ENCODE data around the gene TPST2.

TPST2 gene

GRCh38 chr22:26553056-26553752 lies 36.7 kb downstream of the TPST2 start:
- peak; percentile 69 for DNase-seq (ENCODE audit: low spot score)

DNA sequence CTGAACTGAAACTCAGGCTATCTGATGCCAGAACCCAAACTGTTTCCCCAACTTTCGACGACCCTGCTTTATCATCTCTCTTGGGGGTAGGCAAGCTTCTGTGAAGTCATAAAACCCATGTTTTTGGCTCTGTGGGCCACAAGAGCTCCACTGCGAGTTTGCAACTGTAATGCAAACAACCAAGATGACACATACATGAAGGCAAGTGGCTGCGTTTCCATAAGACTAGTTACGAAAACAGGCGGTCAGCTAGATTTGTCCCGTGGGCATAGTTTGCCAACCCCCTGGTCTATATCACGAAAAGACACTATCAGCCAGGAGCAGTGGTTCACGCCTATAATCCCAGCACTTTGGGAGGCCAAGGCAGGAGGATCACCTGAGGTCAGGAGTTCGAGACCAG lies 37.5 kb downstream of the TPST2 start:
- DNase-seq (ENCODE audit: low spot score) = no peak

DNA sequence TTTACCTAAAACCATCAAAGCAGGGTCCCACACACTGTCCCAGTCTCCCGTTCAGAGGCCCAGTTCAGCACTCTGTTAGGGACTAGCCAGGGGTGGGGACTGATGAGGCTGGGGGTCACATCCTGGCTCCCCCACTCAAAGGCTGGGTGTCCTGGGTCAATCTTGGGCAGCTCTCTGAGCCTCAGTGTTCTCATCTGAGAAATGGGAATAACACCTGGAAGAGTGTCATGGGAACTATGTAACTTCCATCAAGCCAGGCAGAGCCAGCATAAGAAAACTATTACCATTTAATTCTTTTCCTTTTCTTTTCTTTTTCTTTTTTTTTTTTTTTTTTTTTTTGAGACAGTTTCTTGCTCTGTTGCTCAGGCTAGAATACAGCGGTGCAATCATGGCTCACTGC lies 38.4 kb downstream of the TPST2 start:
- no peak for DNase-seq (ENCODE audit: low spot score)

DNA sequence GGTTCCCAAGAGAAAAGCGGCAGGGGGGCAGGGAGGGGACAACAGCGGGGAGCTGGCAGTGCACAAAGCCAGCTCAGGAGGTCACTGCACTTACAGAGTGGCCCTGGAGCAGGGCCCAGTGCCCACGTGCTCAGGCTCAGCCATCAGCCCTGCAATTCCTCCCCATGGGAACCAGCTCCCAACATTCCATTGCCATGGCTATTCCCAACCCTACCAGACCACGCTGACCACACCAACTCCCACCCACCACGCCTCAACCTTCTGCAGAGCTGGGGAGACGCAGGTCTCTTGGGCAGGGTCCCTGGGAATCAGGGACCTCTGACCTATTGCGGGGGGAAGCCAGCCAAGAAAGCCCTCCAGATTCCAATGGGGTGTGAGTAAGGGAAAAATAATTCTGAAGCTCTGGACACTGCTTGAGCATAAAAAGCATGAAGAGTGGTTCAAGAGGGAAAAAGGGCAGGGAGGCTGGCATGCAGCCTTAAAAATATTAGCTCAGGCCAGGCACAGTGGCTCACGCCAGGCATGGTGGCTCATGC lies 39.4 kb downstream of the TPST2 start:
- peak; percentile 74 for DNase-seq (ENCODE audit: low spot score)

DNA sequence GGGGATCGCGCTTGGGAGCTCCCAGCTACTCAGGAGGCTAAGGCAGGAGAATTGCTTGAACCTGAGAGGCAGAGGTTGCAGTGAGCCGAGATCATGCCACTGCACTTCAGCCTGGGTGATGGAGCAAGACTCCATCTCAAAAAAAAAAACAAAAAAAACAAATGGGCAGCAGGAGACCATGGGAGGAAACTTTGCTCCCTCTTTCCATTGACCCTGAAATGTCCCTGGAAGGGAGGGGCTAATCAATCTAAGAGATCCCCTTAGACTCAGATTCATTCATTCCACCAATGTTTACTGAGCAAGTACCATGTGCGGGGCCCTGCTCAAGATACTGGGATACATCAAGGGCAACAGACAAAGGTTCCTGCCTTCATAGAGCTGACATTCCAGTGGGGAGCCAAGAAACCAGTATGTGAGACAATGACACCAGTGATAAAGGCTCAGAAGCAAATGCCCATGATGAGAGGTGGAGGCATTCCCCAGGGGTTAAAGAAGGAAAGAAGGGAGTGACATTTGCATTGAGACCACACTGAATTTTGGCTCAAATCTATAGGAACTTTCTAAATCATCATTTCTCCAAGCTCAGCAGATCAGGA lies 39.9 kb downstream of the TPST2 start:
- no peak for DNase-seq (ENCODE audit: low spot score)

DNA sequence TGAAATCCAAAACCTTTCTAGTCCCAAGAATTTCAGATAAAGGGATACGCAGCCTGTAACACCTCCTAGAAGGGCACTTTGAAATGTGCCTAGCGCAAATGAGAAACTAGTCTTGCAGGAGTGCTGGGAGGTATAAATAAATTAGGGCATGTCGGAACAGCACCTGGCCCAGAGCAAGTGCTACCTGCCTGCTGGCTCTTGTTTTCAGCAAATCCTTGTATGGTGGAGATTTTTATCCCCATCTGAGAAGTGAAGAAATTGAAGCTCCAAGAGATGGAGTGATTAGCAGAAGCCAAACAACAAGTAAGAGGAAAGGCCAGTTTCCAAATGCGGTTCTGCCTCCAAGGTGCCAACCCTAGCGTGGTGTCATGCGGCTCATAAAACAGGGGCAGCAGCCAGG lies 40.9 kb downstream of the TPST2 start:
- DNase-seq (ENCODE audit: low spot score) = no peak

DNA sequence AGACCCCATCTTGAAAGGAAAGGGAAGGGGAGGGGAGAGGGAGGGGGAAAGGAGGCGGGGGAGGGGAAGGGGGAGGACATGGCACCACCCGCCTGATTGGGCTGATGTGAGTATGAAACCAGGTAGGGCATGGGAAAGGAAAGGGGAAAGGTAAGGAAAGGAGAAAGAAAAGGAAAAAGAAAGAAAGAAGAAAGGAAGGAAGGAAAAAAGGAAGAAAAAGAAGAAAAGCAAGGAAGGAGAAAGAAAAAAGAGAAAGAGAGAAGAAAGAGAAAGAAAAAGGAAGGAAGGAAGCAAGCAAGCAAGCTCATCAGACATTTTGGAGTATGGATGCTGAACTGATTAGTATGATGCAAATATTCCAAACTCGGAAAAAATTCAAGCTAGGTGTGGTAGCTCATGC lies 41.6 kb downstream of the TPST2 start:
- no peak for DNase-seq (ENCODE audit: low spot score)

- DNase-seq (ENCODE audit: low spot score) = no peak
Observed at GRCh38 chr22:26547837-26548236, 42.1 kb downstream of the TPST2 start.

GRCh38 chr22:26547426-26547825 lies 42.5 kb downstream of the TPST2 start:
- DNase-seq (ENCODE audit: low spot score) = no peak

- no peak for DNase-seq (ENCODE audit: low spot score)
Observed at GRCh38 chr22:26546282-26546681, 43.6 kb downstream of the TPST2 start.

DNA sequence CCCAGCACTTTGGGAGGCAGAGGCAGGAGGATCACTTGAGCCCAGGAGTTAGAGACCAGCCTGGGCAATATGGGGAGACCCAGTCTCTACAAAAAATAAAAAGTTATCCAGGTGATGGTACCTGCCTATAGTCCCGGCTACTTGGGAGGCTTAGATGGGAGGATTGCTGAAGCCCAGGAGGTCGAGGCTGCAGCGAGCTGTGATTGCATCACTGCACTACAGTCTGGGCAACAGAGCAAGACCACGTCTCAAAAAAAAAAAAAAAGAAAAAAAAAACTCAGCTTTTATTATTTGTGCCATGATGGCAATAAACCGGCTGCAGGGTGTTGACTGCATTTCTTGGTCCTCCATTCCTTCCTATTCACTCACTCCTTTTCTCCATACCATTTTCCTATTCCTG lies 44.1 kb downstream of the TPST2 start:
- no peak for DNase-seq (ENCODE audit: low spot score)

GRCh38 chr22:26545385-26545784 lies 44.5 kb downstream of the TPST2 start:
- DNase-seq (ENCODE audit: low spot score) = no peak

- DNase-seq (ENCODE audit: low spot score) = no peak
Observed at GRCh38 chr22:26544489-26544888, 45.4 kb downstream of the TPST2 start.

DNA sequence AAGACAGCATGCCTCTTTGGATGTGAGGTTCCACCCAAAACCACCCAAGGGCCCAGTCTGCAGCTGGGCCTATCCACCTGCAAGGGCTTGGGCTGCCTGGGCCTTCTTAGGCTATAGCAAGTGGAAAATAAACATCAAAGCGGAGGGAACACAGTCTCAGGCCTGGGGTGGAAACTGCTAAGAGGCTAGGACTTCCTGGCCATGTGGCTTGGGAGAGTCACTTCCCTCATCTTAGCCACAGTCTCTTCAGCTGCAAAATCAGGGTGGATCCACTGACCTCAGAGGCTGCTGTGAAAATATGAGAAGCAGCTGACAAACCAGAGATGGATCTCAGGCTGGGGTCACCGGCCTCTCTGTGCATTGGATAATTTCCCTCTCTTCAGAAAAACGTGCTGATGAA lies 47.1 kb downstream of the TPST2 start:
- DNase-seq (ENCODE audit: low spot score) = no peak

DNA sequence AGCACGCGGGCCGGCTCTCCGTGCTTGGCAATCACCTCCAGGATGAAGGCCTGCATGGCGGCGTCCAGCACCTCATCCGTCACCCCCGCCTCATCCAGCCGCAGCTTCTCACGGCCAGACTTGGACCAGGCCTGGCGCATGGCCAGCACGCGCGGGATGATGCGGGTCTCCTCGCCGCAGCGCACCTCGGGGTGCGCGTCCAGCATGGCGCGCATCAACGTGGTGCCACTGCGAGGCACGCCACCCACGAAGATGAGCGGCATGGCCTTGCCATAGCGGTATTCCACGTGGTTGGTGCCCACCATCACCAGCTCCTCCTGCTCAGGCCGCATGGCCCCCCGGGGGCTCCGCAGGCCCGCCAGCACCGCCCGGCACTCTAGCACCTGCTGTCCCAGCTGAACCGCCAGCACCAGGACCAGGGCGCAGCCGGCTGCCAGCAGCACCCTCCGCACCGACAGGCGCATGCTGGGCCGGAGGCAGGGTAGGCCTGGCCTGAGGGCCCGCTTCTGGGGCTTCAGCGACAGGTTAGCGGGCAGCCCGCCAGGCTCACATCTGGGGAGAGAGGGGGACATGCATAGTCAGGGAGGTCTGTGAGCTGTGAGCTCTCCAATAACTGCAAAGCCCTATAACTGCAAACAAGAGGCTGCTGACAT lies 48.6 kb downstream of the TPST2 start:
- DNase-seq (ENCODE audit: low spot score) = no peak

DNA sequence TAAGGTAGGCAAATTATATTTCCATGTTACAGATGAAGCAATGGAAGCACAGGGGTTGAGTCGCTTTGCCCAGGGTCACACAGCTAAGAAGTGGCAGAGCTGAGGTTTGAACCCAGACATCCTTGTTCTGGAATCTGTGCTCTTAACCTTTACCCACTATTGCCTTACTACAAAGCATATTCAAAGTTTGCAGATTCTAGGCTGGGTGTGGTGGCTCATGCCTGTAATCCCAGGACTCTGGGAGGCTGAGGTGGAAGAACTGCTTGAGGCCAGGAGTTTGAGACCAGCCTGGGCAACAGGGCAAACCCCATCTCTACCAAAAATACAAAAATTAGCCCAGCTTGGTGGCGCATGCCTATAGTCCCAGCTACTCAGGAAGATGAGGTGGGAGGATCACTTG lies 49.8 kb downstream of the TPST2 start:
- no peak for DNase-seq (ENCODE audit: low spot score)

GRCh38 chr22:26536762-26537134 lies 53.2 kb downstream of the TPST2 start:
- DNase-seq (ENCODE audit: low spot score) = no peak

- peak; percentile 56 for DNase-seq (ENCODE audit: low spot score)
Observed at GRCh38 chr22:26536056-26536761, 53.7 kb downstream of the TPST2 start.

DNA sequence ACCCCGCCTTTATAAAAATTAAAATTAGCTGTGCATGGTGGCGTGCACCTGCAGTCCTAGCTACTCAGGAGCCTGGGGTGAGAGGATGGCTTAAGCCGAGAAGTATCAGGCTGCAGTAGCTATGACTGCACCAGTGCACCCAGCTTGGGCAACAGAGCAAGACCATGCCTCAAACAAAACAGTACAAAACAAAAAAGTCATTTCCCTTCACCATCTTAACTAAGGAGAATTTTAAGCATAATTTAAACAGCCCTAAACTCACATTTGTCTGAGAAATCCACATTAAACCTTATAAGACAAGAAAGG lies 54.4 kb downstream of the TPST2 start:
- no peak for DNase-seq (ENCODE audit: low spot score)

DNA sequence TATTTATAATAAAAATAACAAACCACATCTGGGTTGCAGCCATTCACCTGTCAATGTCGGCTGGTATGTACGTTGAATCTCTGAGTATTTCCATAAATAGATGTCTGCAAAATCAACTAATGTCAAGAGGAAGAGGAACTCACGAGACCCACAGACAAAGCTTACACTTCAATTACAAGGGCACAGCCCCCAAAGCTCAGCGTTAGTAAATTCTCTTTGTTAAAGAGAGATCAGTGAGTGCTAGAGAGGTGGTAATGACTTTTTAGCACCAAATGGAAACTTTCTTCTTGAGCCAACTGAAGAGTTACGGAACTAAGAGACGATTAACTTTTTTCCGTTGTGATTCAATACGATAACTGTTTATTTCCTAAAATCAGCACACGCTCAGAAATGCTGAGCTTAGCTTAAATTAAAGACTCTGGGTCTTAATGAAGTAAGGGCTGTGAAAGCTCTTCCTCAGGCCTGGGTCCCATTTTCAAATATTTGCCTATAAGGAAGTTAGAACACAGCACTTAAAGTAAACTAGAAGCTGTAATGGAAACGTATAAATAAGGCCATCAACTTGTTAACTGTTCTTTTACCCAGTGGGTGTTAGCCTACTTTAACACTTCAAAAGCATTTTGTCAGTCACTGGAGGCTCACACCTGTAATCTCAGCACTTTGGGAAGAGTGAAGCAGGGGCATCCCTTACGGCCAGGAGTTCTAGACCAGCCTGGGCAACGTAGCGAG lies 54.9 kb downstream of the TPST2 start:
- DNase-seq (ENCODE audit: low spot score) = no peak

DNA sequence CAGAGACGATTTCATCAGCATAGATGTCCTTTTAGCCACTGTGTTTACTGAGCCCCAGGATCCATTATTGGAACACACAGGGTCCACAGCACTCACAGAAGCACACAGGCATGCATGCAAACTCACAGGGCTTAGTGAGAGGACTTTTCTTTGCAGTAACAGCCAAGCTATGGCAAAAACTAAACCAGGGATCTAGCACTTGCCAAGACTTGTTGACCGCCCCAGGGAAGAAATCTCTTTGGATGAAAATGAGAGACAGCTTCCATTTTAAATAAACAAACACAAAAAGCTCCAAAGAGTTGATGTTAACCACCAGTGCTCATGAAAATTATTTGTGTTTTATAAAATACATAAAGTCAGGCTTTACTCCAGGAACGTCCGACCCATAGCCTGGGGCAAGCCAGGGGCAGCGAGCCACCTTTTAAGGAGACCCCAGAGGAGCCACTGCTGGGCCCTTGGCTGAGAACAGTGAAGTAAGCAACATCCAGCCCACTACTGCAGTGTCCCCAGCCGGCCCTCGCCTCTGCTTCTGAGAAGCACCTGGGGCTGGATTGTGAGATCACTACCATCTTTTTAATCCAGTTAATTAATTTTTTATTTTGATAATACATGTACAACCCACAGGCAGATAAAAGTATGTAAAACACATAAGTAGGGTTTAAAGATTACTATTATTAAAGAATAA lies 55.6 kb downstream of the TPST2 start:
- no peak for DNase-seq (ENCODE audit: low spot score)

DNA sequence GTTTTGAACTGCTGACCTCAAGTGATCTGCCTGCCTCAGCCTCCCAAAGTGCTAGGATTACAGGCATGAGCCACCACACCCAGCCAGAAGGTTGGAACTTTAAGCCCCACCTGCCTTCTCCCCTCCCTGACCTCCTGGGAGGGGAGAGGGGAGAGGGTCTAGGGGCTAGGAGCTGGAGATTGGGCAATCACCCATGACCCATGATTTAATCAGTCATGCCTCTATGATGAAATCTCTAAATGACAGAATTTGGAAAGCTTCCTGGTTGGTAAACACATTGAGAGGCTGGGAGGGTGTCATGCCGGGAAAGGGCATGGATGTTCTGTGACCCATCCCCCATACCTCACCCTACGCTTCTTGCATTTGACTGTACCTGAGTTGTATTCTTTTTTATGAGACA lies 60.6 kb downstream of the TPST2 start:
- no peak for DNase-seq (ENCODE audit: low spot score)
